Colonic mucosa (tissue), 4 donors: ENCODE data around the gene SKIDA1. TPM values are rescaled to one million over a fixed set of nuclear protein-coding genes. Genes with fewer than 3 reads are reported as not detected.

ENCODE experiments used
- DNase-seq: peaks from one replicate; pipeline ENCODE4 v3.0.0-alpha.2; 2020
- H3K27ac ChIP-seq: fragments of 200-600 bp; one replicate; pipeline ENCODE4 v1.8.0; 2021
- H3K27me3 ChIP-seq: fragments of 200-600 bp; one replicate; pipeline ENCODE4 v1.8.0; 2021
- H3K36me3 ChIP-seq: fragments of 200-600 bp; one replicate; pipeline ENCODE4 v1.8.0; 2021
- H3K4me1 ChIP-seq: fragments of 200-600 bp; one replicate; pipeline ENCODE4 v1.8.0; 2021; ENCODE audit warnings: mild to moderate bottlenecking
- H3K4me3 ChIP-seq: fragments of 200-600 bp; one replicate; pipeline ENCODE4 v1.8.0; 2021
- H3K9ac ChIP-seq, 2 donors: one replicate each; pipeline ENCODE4 v1.7.0; 2013; ENCODE audit warnings: control low read depth in 2 of 2, low read depth in 2 of 2, low read length in 2 of 2
- H3K9me3 ChIP-seq: fragments of 200-600 bp; one replicate; pipeline ENCODE4 v1.8.0; 2021
- intact Hi-C: fragments of 100-400 bp; cut with DNase I; formaldehyde crosslinking; loops from one replicate; pipeline ENCODE4 v1.14.1; 2022
- total RNA-seq, 2 donors: library from RNA; stranded (reverse); fragmentation: NEBNext Ultra II Directional in 1 of 2; extraction: Animal tissue kit (Norgen Biotek cat#: 25700) in 1 of 2; gene quantifications; one replicate each; pipeline ENCODE4 v1.2.1, GENCODE V29; 2021
- TF ChIP-seq, protein P1 (sequence below): fragments of 200-600 bp; IDR thresholded peaks from one replicate; pipeline ENCODE4 v1.8.0; 2022; ENCODE audit warnings: antibody characterized with exemption, mild to moderate bottlenecking
- donor health status: healthy.
- donor health status: DM: no; HTN: no; CAD: no.
- donor health status: DM: no; HTN: no; CAD: no.

The SKIDA1 gene
- total RNA-seq, 2 donors from 2014 or later, result 0.10 to 0.45 TPM

- no peaks in the 10 kb centered on the region for H3K36me3 ChIP-seq
- no peaks in the 10 kb centered on the region for H3K9me3 ChIP-seq
- H3K9ac ChIP-seq, result peak overlapping the region; percentile 70 to 79
- DNase-seq, result peak; percentile 64
- H3K4me3 ChIP-seq, result peak overlapping the region; percentile 62
- intact Hi-C loops, result loop anchor here (10.0 kb wide), 1 partner anchor 798 kb away; the partner anchor contains the start of gene BMI1
- no peaks in the 10 kb centered on the region for H3K4me1 ChIP-seq
- TF ChIP-seq, protein P1, sequence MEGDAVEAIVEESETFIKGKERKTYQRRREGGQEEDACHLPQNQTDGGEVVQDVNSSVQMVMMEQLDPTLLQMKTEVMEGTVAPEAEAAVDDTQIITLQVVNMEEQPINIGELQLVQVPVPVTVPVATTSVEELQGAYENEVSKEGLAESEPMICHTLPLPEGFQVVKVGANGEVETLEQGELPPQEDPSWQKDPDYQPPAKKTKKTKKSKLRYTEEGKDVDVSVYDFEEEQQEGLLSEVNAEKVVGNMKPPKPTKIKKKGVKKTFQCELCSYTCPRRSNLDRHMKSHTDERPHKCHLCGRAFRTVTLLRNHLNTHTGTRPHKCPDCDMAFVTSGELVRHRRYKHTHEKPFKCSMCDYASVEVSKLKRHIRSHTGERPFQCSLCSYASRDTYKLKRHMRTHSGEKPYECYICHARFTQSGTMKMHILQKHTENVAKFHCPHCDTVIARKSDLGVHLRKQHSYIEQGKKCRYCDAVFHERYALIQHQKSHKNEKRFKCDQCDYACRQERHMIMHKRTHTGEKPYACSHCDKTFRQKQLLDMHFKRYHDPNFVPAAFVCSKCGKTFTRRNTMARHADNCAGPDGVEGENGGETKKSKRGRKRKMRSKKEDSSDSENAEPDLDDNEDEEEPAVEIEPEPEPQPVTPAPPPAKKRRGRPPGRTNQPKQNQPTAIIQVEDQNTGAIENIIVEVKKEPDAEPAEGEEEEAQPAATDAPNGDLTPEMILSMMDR, result no peak
- H3K27ac ChIP-seq, result peak overlapping the region; percentile 88
- H3K27me3 ChIP-seq, result peaks cover 5% of the 10 kb centered on the region
These were observed 1.5 kb upstream of the SKIDA1 start for GRCh38 chr10:21526860-21527597.

GRCh38 chr10:21526188-21526859 lies 842 bp upstream of the SKIDA1 start:
- no peaks in the 10 kb centered on the region for H3K4me1 ChIP-seq
- H3K9ac ChIP-seq, result peak overlapping the region; percentile 70 to 79
- H3K27me3 ChIP-seq, result peaks cover 5% of the 10 kb centered on the region
- H3K36me3 ChIP-seq, result no peaks in the 10 kb centered on the region
- peak overlapping the region; percentile 88 for H3K27ac ChIP-seq
- intact Hi-C loops, result loop anchor here (10.0 kb wide), 1 partner anchor 798 kb away; the partner anchor contains the start of gene BMI1
- peak; percentile 71 for DNase-seq
- peak overlapping the region; percentile 62 for H3K4me3 ChIP-seq
- TF ChIP-seq, protein P1, result no peak
- H3K9me3 ChIP-seq, result no peaks in the 10 kb centered on the region

- TF ChIP-seq, protein P1, result no peak
- Histone ChIP-seq H3K4me3 (peak overlapping the region; percentile 62), H3K36me3 (no peaks in the 10 kb centered on the region), H3K27me3 (peaks cover 9% of the 10 kb centered on the region), H3K9me3 (no peaks in the 10 kb centered on the region), H3K27ac (peak overlapping the region; percentile 88), H3K9ac (peak overlapping the region; percentile 70 to 83), H3K4me1 (no peaks in the 10 kb centered on the region)
- intact Hi-C loops, result loop anchor here (10.0 kb wide), 1 partner anchor 800 kb away; the partner anchor contains the start of gene BMI1
- DNase-seq, result no peak
These were observed 736 bp downstream of the SKIDA1 start for GRCh38 chr10:21524526-21525366.

- Histone ChIP-seq H3K9me3 (no peaks in the 10 kb centered on the region), H3K4me1 (no peaks in the 10 kb centered on the region), H3K27ac (no peak overlapping the region), H3K27me3 (peaks cover 15% of the 10 kb centered on the region), H3K36me3 (no peaks in the 10 kb centered on the region), H3K9ac (peak overlapping the region in 1 of 2 donors; percentile 4), H3K4me3 (no peak overlapping the region)
- DNase-seq, result no peak
- TF ChIP-seq, protein P1, result no peak
- intact Hi-C loops, result loop anchor here (10.0 kb wide), 1 partner anchor 801 kb away; the partner anchor contains the start of gene BMI1
These were observed 1.4 kb downstream of the SKIDA1 start for GRCh38 chr10:21524131-21524525.

- H3K36me3 ChIP-seq, result no peaks in the 10 kb centered on the region
- TF ChIP-seq, protein P1, result no peak
- no peak overlapping the region for H3K27ac ChIP-seq
- H3K9ac ChIP-seq, result no peak overlapping the region
- intact Hi-C loops, result loop anchor here (10.0 kb wide), 1 partner anchor 801 kb away; the partner anchor contains the start of gene BMI1
- H3K4me3 ChIP-seq, result no peak overlapping the region
- peaks cover 20% of the 10 kb centered on the region for H3K27me3 ChIP-seq
- no peaks in the 10 kb centered on the region for H3K4me1 ChIP-seq
- no peaks in the 10 kb centered on the region for H3K9me3 ChIP-seq
- no peak for DNase-seq
These were observed 1.9 kb downstream of the SKIDA1 start for GRCh38 chr10:21523557-21524008.
